Measurements from ENCODE around the gene LTB4R2.

- TF ChIP-seq CTCF (IDR thresholded peaks at IDR 0.05; ENCODE audit: insufficient read depth, low read depth, low read length) (no peak), EZH2 (IDR thresholded peaks at IDR 0.05; ENCODE audit: insufficient read depth, low read length) (no peak)
Observed at GRCh38 chr14:24282736-24283135, 27.2 kb upstream of the LTB4R2 start.

All from astrocyte (in vitro differentiated cells and primary cell).